ENCODE results near the gene ANKS1A. TPM values are rescaled to one million over a fixed set of nuclear protein-coding genes. Genes with fewer than 3 reads are reported as not detected.

Gene ANKS1A
- total RNA-seq, 1 experiment from 2014 or later: 35.0 TPM

- Mint-ChIP-seq H3K4me1 (0 out of 2 replicates have a peak, but pooled peaks cover 2% of the 10 kb centered on the region), H3K27ac (no peak overlapping the region), H3K9me3 (no peaks in the 10 kb centered on the region; the same call in 1 of the 2 replicates), H3K36me3 (no peaks in the 10 kb centered on the region), H3K27me3 (ENCODE audit: low read depth) (no peaks in the 10 kb centered on the region), H3K4me3 (no peak overlapping the region)
- CTCF ChIA-PET: interaction anchor here (0.5 to 2.2 kb wide), 2 partner anchors 10 to 244 kb away, joined by 3 to 5 read pairs; no protein-coding TSS in a partner anchor
- TF ChIP-seq ZNF425 (CRISPR knock-in tag; conservative IDR thresholded peaks at IDR 0.05) (no peak), AR (CRISPR knock-in tag; IDR thresholded peaks at IDR 0.05) (no peak), PREB (CRISPR knock-in tag; IDR thresholded peaks at IDR 0.05; ENCODE audit: borderline replicate concordance) (no peak), TEAD4 (CRISPR knock-in tag; IDR thresholded peaks at IDR 0.05) (no peak)
- no peak for DNase-seq (ENCODE audit: low spot score)
- POLR2A ChIA-PET: no interaction called here
- no peak for ATAC-seq
Measured at GRCh38 chr6:34961082-34961481, 72.0 kb downstream of the ANKS1A start.

- H3K27ac Mint-ChIP-seq: peak overlapping the region; percentile 68
- CTCF ChIA-PET: interaction anchor here (2.2 kb wide), 1 partner anchor 10 kb away, joined by 5 read pairs; no protein-coding TSS in a partner anchor
- no peaks in the 10 kb centered on the region for H3K27me3 Mint-ChIP-seq (ENCODE audit: low read depth)
- POLR2A ChIA-PET: no interaction called here
- no peaks in the 10 kb centered on the region; the same call in 1 of the 2 replicates for H3K9me3 Mint-ChIP-seq
- no peaks in the 10 kb centered on the region for H3K36me3 Mint-ChIP-seq
- DNase-seq (ENCODE audit: low spot score): no peak
- H3K4me3 Mint-ChIP-seq: no peak overlapping the region
- 0 out of 2 replicates have a peak, but pooled peaks cover 2% of the 10 kb centered on the region for H3K4me1 Mint-ChIP-seq
- no peak for ATAC-seq
- no peak for TF ChIP-seq CBFB (CRISPR knock-in tag; IDR thresholded peaks at IDR 0.05; ENCODE audit: low read depth)
- TF ChIP-seq CREB1 (CRISPR knock-in tag; IDR thresholded peaks at IDR 0.05): no peak
- TF ChIP-seq ESRRA (CRISPR knock-in tag; IDR thresholded peaks at IDR 0.05; ENCODE audit: borderline replicate concordance): no peak
- TF ChIP-seq PRRX2 (CRISPR knock-in tag; IDR thresholded peaks at IDR 0.05): no peak
- TF ChIP-seq EMX1 (CRISPR knock-in tag; IDR thresholded peaks at IDR 0.05): no peak
- no peak for TF ChIP-seq NFYB (CRISPR knock-in tag; conservative IDR thresholded peaks at IDR 0.05; ENCODE audit: low read depth)
- no peak for TF ChIP-seq ZNF532 (CRISPR knock-in tag; IDR thresholded peaks at IDR 0.05; ENCODE audit: borderline replicate concordance)
- TF ChIP-seq SMAD3 (CRISPR knock-in tag; IDR thresholded peaks at IDR 0.05; ENCODE audit: borderline replicate concordance): no peak
- TF ChIP-seq PRDM15 (CRISPR knock-in tag; IDR thresholded peaks at IDR 0.05): no peak
Measured at GRCh38 chr6:34961574-34961973, 72.5 kb downstream of the ANKS1A start.

Measured in WTC11 (cell line).